ENCODE measurements around the gene STOML2. TPM values are rescaled to one million over a fixed set of nuclear protein-coding genes. Genes with fewer than 3 reads are reported as not detected.
A peak's percentile ranks its signal among the peaks of the same experiment; 100 is the strongest.
"Not testable (repeated sequence)": the region's sequence is repeated elsewhere in the genome, so short reads cannot be mapped to it uniquely, and the experiment has no call there.

The STOML2 gene
- total RNA-seq, result 132 TPM
- long read RNA-seq, transcript STOML2-201 (10 exons, 1,278 nt), result major isoform, 177 of 193 reads
- long read RNA-seq, partial matches to known transcripts, result 9 of 193 reads
- long read RNA-seq, other reads (novel, unspliced or antisense), result 5 of 193 reads

- H3K27ac ChIP-seq (replicated peaks), result peak within 1 kb of the TSS; percentile 94
- peak within 1 kb of the TSS; percentile 84 for H3K4me3 ChIP-seq
- intact Hi-C loops (cut with micrococcal nuclease), result no loop called here
- H3K4me1 ChIP-seq, result peaks cover 36% of the 10 kb centered on the region
- H3K36me3 ChIP-seq, result peaks cover 64% of the 10 kb centered on the region
- no peaks in the 10 kb centered on the region for H3K27me3 ChIP-seq (ENCODE audit: low read depth)
- no peak for TF ChIP-seq CTCF (IDR thresholded peaks at IDR 0.05; ENCODE audit: borderline replicate concordance)
- no peaks in the 10 kb centered on the region for H3K9me3 ChIP-seq (replicated peaks)
- peak; percentile 94 for DNase-seq
These were observed at the start of gene STOML2 for GRCh38 chr9:35102769-35103659. Gene STOML2, minus strand, starts transcription at chr9:35103131. Its CDS starts 37 bp downstream, at chr9:35103094.

- H3K27ac ChIP-seq (replicated peaks); H3K36me3 ChIP-seq; H3K27me3 ChIP-seq (ENCODE audit: low read depth); H3K4me1 ChIP-seq; H3K4me3 ChIP-seq; intact Hi-C loops (cut with micrococcal nuclease); DNase-seq: not testable (repeated sequence)
- H3K9me3 ChIP-seq (replicated peaks), result peaks cover 74% of the 10 kb centered on the region
These were observed 45.1 kb upstream of the STOML2 start for GRCh38 chr9:35147941-35148563.

GRCh38 chr9:35142037-35142436 is 39.1 kb upstream of the STOML2 start:
- H3K27ac ChIP-seq (replicated peaks), result no peak overlapping the region
- H3K27me3 ChIP-seq (ENCODE audit: low read depth), result no peaks in the 10 kb centered on the region
- DNase-seq, result no peak
- no peak for TF ChIP-seq CTCF (IDR thresholded peaks at IDR 0.05; ENCODE audit: borderline replicate concordance)
- no peak overlapping the region for H3K4me3 ChIP-seq
- H3K9me3 ChIP-seq (replicated peaks), result peaks cover 59% of the 10 kb centered on the region
- no peaks in the 10 kb centered on the region for H3K36me3 ChIP-seq
- H3K4me1 ChIP-seq, result no peaks in the 10 kb centered on the region
- intact Hi-C loops (cut with micrococcal nuclease), result no loop called here

GRCh38 chr9:35140093-35140492 is 37.2 kb upstream of the STOML2 start:
- no peak for TF ChIP-seq CTCF (IDR thresholded peaks at IDR 0.05; ENCODE audit: borderline replicate concordance)
- no peak overlapping the region for H3K27ac ChIP-seq (replicated peaks)
- H3K4me1 ChIP-seq, result no peaks in the 10 kb centered on the region
- no peak overlapping the region for H3K4me3 ChIP-seq
- intact Hi-C loops (cut with micrococcal nuclease), result no loop called here
- H3K27me3 ChIP-seq (ENCODE audit: low read depth), result no peaks in the 10 kb centered on the region
- DNase-seq, result no peak
- no peaks in the 10 kb centered on the region for H3K36me3 ChIP-seq
- H3K9me3 ChIP-seq (replicated peaks), result peaks cover 40% of the 10 kb centered on the region

GRCh38 chr9:35136866-35137265 is 33.9 kb upstream of the STOML2 start:
- TF ChIP-seq CTCF (IDR thresholded peaks at IDR 0.05; ENCODE audit: borderline replicate concordance), result no peak
- H3K9me3 ChIP-seq (replicated peaks), result peaks cover 15% of the 10 kb centered on the region
- no peaks in the 10 kb centered on the region for H3K27me3 ChIP-seq (ENCODE audit: low read depth)
- no peak overlapping the region for H3K27ac ChIP-seq (replicated peaks)
- no peak for DNase-seq
- intact Hi-C loops (cut with micrococcal nuclease), result no loop called here
- no peak overlapping the region for H3K4me3 ChIP-seq
- peaks cover 20% of the 10 kb centered on the region for H3K4me1 ChIP-seq
- H3K36me3 ChIP-seq, result no peaks in the 10 kb centered on the region
